Activated CD4-positive, alpha-beta T cell treated with anti-CD3 and anti-CD28 coated beads, Interleukin-2, amount 50 U/mL, for 16 hours (primary cell): Measurements from ENCODE around the gene LONRF2.

Source experiments
- DNase-seq: peaks from one replicate; pipeline ENCODE4 v3.0.0-alpha.2; 2020

Gene LONRF2

GRCh38 chr2:100274076-100274475, 48.2 kb downstream of the LONRF2 start:
- no peak for DNase-seq

DNA sequence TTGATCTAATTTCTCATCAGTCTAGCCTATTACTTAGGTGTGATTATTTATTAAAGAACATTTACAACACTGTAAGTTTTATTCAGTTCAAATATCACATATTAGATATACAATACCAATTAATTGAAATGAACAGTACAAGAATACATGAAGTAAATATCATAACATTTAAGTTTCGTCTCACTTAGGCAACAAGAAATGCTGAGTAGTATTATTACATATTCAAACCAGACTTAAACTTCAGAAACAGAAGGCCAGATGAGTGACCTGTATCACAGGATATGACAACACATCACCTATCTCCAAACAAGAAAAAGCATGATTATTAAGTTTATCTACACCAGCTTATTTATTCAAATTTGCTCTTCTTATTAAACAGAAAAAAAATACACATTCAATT, 48.9 kb downstream of the LONRF2 start:
- no peak for DNase-seq

- DNase-seq: no peak
Measured at GRCh38 chr2:100272841-100273329, 49.4 kb downstream of the LONRF2 start.

DNA sequence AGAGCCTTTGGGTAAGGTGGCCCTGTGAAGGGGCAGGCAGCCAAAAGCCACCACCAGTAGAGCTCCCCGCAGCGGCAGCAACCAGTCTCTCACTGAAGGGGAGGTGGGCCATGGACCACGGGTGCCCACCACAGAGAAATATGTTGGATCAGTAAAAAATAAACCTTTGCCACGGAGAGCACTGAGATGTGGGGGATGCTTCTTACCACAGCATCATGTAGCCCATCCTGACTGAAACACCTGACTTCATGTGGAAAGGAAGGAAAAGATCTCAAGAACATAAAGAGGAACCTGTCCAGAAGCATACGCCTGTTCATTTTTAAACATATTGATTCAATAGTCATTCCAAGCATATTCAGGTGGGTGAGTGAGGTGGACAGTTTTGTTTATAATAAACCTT, 51.1 kb downstream of the LONRF2 start:
- DNase-seq: no peak

DNA sequence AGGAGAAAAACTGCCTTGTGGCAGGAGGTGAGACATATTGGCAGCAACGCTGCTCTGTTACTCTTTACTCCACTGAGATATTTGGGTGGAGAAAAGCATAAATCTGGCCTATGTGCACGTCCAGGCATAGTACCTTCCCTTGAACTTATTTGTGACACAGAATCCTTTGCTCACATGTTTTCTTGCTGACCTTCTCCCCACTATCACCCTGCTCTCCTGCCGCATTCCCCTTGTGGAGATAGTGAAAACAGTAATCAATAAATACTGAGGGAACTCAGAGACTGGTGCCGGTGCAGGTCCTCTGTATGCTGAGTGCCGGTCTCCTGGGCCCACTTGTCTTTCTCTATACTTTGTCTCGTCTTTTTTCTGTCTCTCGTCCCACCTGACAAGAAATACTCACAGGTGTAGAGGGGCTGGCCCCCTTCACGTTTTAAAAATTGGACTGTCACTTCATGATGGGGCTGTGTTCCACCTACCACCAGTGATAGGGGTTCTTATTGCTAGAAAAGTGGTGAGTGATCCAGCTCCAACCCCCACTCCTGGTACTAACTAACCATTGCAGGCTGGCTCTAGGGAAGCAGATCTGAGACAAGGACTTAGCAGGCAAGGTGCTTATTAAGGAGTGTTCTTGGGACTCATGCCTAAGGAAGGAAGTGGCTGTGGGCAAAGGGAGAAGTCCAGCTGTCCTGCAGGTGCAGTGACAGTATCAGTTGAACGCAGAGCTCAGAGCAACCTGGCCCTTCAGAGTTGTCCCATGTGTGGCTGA, 51.7 kb downstream of the LONRF2 start:
- DNase-seq: no peak

- DNase-seq: no peak
Measured at GRCh38 chr2:100269889-100270288, 52.4 kb downstream of the LONRF2 start.

DNA sequence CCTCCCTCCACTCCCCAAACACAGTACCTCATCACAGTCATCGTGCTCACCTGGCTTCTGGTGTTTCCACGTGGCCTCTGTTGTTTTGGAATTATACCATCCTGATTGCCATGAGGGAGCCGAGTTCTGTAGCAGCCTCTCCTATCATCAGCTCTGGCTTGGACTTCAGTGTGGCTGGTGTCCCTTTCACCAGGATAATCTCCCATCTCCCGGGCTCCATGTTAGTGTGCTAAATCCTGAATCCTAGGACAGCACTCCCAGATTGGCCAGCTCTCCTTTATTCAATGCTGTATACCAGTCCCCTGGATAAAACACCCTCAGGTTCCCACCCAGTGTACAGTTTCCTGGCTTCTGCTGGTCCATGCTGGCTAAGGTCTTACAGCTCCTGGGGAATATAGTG, 53.3 kb downstream of the LONRF2 start:
- DNase-seq: no peak

DNA sequence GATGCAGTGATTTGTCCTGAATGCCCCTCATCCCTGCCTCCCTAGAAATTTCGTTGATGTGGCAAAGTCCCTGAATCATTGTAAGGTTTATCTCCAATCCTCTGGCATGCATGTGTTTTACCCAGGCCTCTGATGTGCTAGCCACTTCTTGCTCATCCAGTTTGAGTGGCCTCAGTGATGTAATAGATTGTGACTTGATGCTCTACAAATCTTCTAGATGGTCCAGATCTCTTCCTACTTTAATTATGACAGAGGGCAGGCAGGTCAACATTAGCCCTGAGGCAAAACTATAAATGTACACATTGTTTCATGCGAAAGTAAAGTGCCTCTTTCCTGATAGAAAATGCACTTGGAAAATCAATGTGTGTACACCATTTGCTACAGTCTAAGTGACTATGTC, 54.5 kb downstream of the LONRF2 start:
- DNase-seq: no peak

- no peak for DNase-seq
Measured at GRCh38 chr2:100266126-100266525, 56.2 kb downstream of the LONRF2 start.

DNA sequence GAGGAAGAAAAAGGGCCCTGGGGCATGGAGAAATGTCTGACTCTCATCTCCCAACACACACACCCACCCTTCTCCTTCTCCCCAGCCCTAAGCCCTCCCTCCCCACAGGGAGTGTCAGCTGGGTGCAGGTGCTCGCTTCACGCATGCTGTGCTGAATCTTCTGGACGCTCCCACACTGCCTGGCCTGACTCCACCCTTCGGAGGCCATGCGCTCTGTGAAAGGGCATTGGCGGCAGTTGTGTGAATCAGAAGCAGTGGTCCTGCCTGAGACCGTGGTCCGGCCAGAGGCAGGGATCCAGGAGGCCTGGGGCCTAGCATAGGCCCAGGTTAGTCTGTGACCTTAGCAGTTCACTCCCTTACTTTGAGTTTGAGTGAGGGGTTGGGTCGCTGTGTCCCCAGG, 57.1 kb downstream of the LONRF2 start:
- DNase-seq: no peak

GRCh38 chr2:100264651-100265050, 57.6 kb downstream of the LONRF2 start:
- DNase-seq: no peak

- no peak for DNase-seq
Measured at GRCh38 chr2:100264121-100264520, 58.2 kb downstream of the LONRF2 start.

- peak; percentile 57 for DNase-seq
Measured at GRCh38 chr2:100262555-100263320, 59.6 kb downstream of the LONRF2 start.

DNA sequence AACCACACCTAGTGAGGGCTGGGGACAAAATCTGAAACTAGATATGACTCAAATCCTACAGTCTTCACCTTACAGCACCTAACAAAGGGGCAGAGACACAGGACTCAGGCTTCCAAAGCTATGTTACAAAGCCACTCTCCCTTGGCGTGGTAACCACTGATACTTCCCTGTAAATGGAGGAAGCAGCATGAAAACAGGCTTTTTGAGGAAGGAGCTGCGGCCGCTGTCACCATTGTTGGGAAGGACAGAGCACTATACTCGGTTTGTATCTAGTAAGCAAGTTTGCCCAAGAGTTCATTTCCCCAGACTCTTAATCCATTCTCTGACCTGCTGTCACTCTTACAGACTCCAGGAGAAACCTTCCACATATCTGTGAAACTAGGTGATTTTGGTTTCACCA, 60.3 kb downstream of the LONRF2 start:
- no peak for DNase-seq

DNA sequence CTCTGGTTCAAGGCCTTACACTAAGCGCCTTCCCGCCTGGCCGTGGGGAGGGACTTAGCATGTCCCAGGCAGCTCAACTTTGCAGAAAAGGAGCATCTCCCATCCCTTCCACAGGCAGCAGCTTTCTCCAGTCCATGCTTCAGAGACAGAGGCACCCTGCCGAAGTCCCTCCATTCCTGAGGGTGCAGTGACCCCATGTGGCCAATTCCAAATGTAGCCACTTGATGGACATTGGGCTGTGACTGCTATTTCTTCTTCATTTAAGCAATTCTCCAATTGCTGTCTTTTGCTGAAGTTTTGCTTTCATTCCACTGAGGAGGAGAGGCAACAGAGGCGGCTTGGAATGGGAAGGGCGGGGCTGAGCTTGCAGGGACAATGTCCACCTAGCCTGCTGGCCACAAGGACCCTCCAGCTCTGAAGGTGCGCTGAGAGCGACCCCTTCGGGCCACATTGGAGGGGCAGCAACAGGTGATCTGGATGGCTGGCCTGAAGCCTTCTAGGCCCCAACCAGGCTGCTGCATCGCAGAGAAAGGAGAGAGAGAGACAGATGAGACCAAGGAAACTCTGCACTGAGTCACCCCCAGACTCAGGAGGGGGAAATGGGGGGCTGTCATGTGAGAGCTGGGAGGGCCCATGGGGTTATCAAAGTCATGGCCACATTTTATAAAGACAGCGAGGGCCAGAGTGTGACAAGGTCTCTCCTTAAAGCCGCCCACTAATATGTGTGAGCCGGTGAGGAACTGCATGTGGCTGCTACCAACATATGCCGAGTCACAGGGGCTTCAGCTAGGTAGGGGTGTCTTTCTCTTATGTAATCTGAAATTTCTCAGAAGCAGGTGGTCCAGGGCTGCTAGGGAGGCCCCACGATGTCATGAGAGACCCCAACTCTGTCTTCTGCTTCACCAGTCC, 61.3 kb downstream of the LONRF2 start:
- DNase-seq: no peak

GRCh38 chr2:100259106-100259505, 63.2 kb downstream of the LONRF2 start:
- DNase-seq: no peak

- no peak for DNase-seq
Measured at GRCh38 chr2:100257939-100258338, 64.4 kb downstream of the LONRF2 start.

DNA sequence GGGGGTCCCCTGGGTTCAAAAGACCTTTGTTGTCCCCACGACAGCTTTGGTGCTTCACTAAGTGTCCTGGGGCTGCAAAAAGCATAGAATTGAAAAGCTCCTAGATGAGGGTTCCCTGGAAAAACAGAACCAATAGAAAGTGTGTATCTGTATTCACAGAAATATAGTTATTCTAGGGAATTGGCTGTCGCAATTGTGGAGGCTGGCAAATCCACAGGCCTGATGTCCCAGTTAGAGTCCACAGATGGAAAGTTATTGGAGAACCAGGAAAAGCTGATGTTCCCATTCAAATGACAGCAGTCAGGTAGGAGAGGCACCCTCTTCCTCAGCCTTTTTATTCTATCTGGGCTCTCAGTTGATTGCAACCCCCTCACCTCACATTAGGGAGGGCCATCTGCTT, 65.5 kb downstream of the LONRF2 start:
- no peak for DNase-seq

DNA sequence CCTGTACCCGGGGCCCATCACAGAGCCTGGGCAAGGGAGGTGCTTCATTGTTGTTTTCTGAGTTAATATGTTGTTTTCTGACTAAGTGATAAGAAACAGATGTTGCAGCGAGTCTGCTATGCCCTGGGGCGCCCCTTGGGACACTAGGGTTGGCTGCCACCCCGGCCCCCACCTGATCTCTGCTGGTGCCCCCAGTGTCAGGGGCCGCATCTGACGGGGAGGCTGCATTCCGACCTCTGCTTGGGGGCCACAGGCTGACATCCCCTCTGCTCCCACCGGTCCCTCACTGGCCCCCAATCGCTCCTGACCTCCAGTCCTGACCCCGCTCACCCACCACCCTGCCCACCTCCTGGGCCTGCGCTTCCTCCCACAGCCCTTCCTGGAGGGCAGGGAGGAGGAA, 65.9 kb downstream of the LONRF2 start:
- no peak for DNase-seq

- DNase-seq: no peak
Measured at GRCh38 chr2:100254646-100255210, 67.6 kb downstream of the LONRF2 start.

DNA sequence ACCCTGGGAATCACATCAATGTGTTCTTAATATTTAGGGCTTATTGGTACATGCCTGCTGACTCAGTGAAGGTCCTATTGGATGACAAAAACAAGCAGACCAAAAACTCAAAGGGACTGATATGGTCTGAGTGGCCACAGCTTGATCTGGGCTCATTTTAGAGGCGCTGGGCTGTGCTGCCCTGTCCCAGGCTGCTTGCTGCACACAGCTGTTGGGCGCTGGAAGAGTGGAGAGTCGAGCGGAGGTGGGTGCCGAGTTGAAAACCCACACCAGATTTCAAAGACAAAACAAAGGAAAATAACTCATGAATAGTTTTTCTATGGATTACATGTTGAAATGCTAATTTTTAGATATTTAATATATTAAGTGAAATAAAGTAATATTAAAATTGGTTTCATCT, 68.5 kb downstream of the LONRF2 start:
- no peak for DNase-seq

DNA sequence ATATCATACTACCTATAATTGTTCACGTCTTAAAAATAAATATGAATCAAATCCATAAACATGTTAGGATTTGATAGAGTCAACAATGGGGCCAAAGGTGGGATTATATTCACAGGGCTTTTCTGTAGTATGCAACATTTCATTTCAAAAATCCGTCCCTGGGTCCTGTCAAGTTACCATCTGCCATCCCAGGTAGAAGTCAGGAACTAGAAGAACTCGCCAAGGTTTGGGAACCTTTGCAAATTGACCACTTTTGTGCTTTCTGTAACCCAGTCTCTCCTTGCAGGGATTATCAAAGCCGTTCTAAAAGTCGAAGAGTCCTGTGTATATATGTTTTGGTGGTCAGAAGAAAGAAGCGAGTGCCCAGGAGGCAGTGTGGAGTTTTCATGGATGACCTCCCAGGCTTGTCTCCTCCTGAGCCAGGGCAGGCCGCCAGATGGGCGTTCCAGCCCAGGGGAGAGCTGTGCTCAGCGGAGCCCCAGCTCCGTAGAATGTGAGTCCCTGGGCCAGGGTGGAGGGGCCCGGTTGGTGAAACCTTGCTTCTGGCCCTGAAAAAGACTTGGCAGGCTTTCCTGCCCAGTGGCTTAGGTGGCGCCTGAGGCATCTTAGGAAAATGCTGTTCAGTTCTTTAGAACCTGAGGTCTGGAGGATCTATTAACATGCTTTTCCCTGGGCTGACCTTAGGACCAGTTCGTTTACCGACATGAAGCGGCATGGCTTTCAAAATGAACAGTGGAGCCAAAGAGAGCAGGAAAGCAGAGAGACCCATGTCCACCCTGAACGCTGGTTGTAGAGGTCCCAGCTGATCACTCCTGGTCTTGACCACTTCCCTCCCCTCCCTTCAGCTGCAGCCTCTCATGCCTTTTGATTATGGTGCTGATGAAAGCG, 69.2 kb downstream of the LONRF2 start:
- no peak for DNase-seq
